Gastroesophageal sphincter (tissue), 4 donors: ENCODE results near the gene PPP1R37. TPM values are rescaled to one million over a fixed set of nuclear protein-coding genes. Genes with fewer than 3 reads are reported as not detected.

Source experiments
- ATAC-seq: fragments of 150-250 bp; one replicate; pipeline ENCODE4 v1.9.1; 2016; ENCODE audit warnings: mild to moderate bottlenecking, moderate library complexity
- H3K27ac ChIP-seq, 4 donors: fragments of 200-600 bp; sonication (generic) in 3 of 4; 1 replicate in 3 of 4; 2 replicates in 1 of 4; pipeline ENCODE4 v1.5.1; 2016 to 2019
- H3K27me3 ChIP-seq: fragments of 200-600 bp; sonication (generic); one replicate; pipeline ENCODE4 v1.5.1; 2019
- H3K36me3 ChIP-seq, 2 donors: fragments of 200-600 bp; sonication (generic); one replicate each; pipeline ENCODE4 v1.5.1; 2019; ENCODE audit warnings: control low read depth in 1 of 2
- H3K4me1 ChIP-seq, 3 donors: fragments of 200-600 bp; sonication (generic); 1 replicate in 2 of 3; 2 replicates in 1 of 3; pipeline ENCODE4 v1.5.1; 2016 to 2019; ENCODE audit warnings: control low read depth in 2 of 3
- H3K4me3 ChIP-seq, 2 donors: fragments of 200-600 bp; sonication (generic); one replicate each; pipeline ENCODE4 v1.5.1; 2019; ENCODE audit warnings: mild to moderate bottlenecking in 1 of 2, moderate library complexity in 1 of 2
- H3K9me3 ChIP-seq, 3 donors: fragments of 200-600 bp; sonication (generic); one replicate each; pipeline ENCODE4 v1.5.1; 2017 to 2019; ENCODE audit warnings: control low read depth in 2 of 3
- EP300 ChIP-seq: sonication (generic); formaldehyde crosslinking; IDR thresholded peaks from one replicate; pipeline ENCODE4 v1.6.1; 2017; ENCODE audit warnings: antibody characterized with exemption, mild to moderate bottlenecking
- POLR2A ChIP-seq, 2 donors: fragments of 450-650 bp; IDR thresholded peaks; one replicate each; pipeline ENCODE4 v1.6.1; 2017; ENCODE audit warnings: antibody characterized with exemption in 2 of 2, mild to moderate bottlenecking in 2 of 2, moderate library complexity in 1 of 2
- POLR2AphosphoS5 ChIP-seq: sonication (generic); formaldehyde crosslinking; IDR thresholded peaks from one replicate; pipeline ENCODE4 v1.6.1; 2017; ENCODE audit warnings: antibody characterized with exemption
- WGBS, 2 donors: methylation state at CpG; one replicate each; pipeline ENCODE4 v1.1.5; 2018; ENCODE audit warnings: low coverage in 1 of 2; 5-methylcytosine and 5-hydroxymethylcytosine counted together
- total RNA-seq, 4 donors: library from RNA; depleted of rRNA; stranded (reverse); fragments of >200 nt; gene quantifications; one replicate each; pipeline ENCODE4 v1.1.0, GENCODE V29; 2016
- TF ChIP-seq, protein P1 (sequence below), 4 experiments: fragments of 200-600 bp in 2 of 4; fragments of 450-650 bp in 2 of 4; sonication (generic) in 1 of 4; IDR thresholded peaks; one replicate each; pipeline ENCODE4 v1.5.1; 2017 to 2019; ENCODE audit warnings: antibody characterized with exemption in 4 of 4, mild to moderate bottlenecking in 2 of 4, moderate library complexity in 2 of 4

Gene PPP1R37
- total RNA-seq, 4 donors from 2014 or later, result 22.6 to 51.4 (median 24.6) TPM

DNA sequence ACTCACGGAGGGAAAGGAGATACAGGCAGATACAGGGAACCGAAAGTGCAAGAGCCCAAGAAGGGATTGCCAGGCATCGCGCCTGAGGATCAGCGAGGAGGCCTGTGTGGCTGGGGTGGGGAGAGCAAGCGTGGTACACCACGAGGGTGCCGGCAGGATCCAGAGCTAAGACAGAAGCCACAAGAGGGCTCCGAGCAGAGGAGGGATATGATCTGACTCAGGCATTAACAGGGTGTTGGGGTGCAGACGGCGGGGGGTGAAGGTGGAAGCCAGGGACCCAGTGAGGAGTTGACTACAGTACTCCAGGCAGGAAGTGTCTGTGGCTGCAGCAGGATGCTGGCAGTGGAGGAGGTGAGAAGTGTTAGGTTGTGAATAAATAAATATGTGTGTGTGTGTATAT is 5.4 kb upstream of the PPP1R37 start:
- TF ChIP-seq POLR2A (IDR thresholded peaks at IDR 0.05), result no peak
- no peak for TF ChIP-seq EP300
- TF ChIP-seq POLR2AphosphoS5, result no peak
- TF ChIP-seq, protein P1, sequence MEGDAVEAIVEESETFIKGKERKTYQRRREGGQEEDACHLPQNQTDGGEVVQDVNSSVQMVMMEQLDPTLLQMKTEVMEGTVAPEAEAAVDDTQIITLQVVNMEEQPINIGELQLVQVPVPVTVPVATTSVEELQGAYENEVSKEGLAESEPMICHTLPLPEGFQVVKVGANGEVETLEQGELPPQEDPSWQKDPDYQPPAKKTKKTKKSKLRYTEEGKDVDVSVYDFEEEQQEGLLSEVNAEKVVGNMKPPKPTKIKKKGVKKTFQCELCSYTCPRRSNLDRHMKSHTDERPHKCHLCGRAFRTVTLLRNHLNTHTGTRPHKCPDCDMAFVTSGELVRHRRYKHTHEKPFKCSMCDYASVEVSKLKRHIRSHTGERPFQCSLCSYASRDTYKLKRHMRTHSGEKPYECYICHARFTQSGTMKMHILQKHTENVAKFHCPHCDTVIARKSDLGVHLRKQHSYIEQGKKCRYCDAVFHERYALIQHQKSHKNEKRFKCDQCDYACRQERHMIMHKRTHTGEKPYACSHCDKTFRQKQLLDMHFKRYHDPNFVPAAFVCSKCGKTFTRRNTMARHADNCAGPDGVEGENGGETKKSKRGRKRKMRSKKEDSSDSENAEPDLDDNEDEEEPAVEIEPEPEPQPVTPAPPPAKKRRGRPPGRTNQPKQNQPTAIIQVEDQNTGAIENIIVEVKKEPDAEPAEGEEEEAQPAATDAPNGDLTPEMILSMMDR (IDR thresholded peaks at IDR 0.05), result no peak
- H3K9me3 ChIP-seq, result no peaks in the 10 kb centered on the region
- H3K36me3 ChIP-seq, result peaks cover 0 to 59% of the 10 kb centered on the region in 2 donors
- H3K27me3 ChIP-seq, result no peaks in the 10 kb centered on the region
- no peak for ATAC-seq
- WGBS, 2 donors, result 64 to 72% methylated on average over 3 to 10 of the region's 11 CpGs
- peaks cover 0 to 22% (median 6%) of the 10 kb centered on the region in 3 donors for H3K4me1 ChIP-seq
- no peak overlapping the region for H3K4me3 ChIP-seq
- no peak overlapping the region for H3K27ac ChIP-seq

DNA sequence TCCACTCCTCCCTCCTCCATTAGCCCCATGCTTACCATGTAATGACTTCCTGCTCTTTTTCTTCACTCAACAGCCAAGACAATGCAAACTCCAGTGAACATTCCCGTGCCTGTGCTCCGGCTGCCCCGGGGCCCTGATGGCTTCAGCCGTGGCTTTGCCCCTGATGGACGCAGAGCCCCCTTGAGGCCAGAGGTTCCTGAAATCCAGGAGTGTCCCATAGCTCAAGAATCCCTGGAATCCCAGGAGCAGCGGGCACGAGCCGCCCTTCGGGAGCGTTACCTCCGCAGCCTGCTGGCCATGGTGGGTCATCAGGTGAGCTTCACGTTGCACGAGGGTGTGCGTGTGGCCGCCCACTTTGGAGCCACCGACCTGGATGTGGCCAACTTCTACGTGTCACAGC is 2.9 kb upstream of the PPP1R37 start:
- Histone ChIP-seq H3K27me3 (no peaks in the 10 kb centered on the region), H3K4me3 (no peak overlapping the region), H3K36me3 (peaks cover 0 to 40% of the 10 kb centered on the region in 2 donors), H3K9me3 (no peaks in the 10 kb centered on the region), H3K27ac (no peak overlapping the region), H3K4me1 (peaks cover 0 to 40% (median 21%) of the 10 kb centered on the region in 3 donors)
- TF ChIP-seq POLR2A (IDR thresholded peaks at IDR 0.05) (no peak), EP300 (no peak), POLR2AphosphoS5 (no peak)
- TF ChIP-seq, protein P1 (IDR thresholded peaks at IDR 0.05), result no peak
- 60% methylated on average over 1 of the region's 17 CpGs; no CpG with 5 or more reads in 1 of the 2 donors for WGBS, 2 donors
- no peak for ATAC-seq

DNA sequence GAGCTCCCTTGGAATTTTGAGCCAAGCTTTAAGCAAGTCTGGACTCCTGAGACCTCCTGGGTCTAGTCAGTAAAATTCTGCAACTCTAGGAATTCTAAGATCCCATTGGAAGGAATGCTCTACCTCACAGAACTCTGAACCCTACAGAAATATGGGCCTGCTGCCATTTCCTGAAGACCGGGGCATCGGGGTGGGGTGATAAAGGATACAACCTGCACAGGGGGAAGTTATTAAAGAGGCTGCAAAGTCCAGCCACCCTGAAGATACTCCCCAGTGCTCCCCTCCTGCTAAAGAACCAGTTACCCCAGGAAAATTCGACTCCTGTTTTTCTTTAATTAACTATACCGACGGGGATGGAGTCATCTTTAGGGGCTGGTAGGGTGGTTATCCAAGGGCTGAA is 2.4 kb upstream of the PPP1R37 start:
- Histone ChIP-seq H3K27ac (peak overlapping the region in 3 of 4 donors; percentile 86 to 90 (median 87)), H3K9me3 (no peaks in the 10 kb centered on the region), H3K36me3 (peaks cover 0 to 35% of the 10 kb centered on the region in 2 donors), H3K27me3 (no peaks in the 10 kb centered on the region), H3K4me1 (peaks cover 0 to 46% (median 22%) of the 10 kb centered on the region in 3 donors), H3K4me3 (peak overlapping the region; percentile 26 to 78)
- WGBS, 2 donors, result 32 to 58% methylated on average over 3 to 4 of the region's 5 CpGs
- ATAC-seq, result no peak
- no peak for TF ChIP-seq POLR2A (IDR thresholded peaks at IDR 0.05)
- TF ChIP-seq, protein P1 (IDR thresholded peaks at IDR 0.05), result no peak
- no peak for TF ChIP-seq EP300
- no peak for TF ChIP-seq POLR2AphosphoS5

DNA sequence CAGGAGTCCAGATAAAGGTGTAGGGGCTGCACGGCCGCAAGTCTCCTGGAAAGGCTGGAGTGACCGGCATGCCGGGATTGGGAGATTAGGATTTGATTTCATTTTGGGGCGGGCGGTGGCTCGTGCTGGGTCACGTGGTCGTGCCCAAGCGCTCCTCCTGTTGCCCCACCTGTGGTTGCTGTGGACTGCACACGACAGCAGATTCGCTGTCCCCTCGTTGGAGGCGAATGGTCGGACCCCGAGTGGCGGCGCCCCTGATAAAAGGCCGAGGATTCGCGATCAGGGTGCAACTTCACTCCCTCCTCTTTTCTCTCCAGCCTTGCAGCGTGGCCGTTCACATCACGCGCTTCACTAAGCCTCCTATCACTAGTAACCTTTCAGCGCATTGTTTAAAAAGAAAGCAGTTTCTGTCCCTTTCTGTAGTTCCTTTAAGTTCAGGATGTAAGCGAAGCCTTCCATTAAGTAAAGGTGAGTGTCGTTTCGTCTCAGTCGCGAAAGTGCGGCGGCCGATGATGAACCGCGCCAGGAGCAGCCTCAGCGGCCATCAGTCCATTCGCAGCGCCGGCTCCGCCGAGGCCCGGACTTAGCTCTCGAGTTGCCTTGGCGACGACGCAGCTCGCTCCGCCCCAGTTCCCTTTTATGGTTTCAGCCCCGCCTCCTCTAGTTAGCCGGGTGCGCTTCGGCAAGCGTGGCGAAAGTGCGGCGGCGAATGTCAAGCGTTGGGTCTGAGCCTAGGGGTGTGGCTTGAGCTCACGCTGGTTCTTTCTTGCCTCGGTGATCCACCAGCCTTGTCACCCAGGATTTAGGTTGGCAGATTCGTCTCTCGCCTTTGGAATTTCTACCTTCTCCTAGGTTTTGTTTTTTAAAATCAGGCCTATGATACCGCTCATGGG is 1.7 kb upstream of the PPP1R37 start:
- ATAC-seq, result peak; percentile 93
- no peaks in the 10 kb centered on the region for H3K27me3 ChIP-seq
- H3K36me3 ChIP-seq, result peaks cover 0 to 31% of the 10 kb centered on the region in 2 donors
- no peaks in the 10 kb centered on the region for H3K9me3 ChIP-seq
- peak overlapping the region; percentile 78 to 81 for H3K4me3 ChIP-seq
- whole genome bisulfite sequencing, 2 donors, result 0 to 1% methylated on average over 5 to 30 of the region's 64 CpGs
- TF ChIP-seq, protein P1 (IDR thresholded peaks at IDR 0.05), result peak in 1 of 4 experiments; percentile 6
- TF ChIP-seq POLR2AphosphoS5 (peak; percentile 80), POLR2A (IDR thresholded peaks at IDR 0.05) (no peak)
- peaks cover 0 to 53% (median 22%) of the 10 kb centered on the region in 3 donors for H3K4me1 ChIP-seq
- peak overlapping the region; percentile 25 to 90 (median 86) for H3K27ac ChIP-seq
